OCI-LY1 (cell line): ENCODE results near the gene ST6GALNAC4.

Experiments
- H2AFZ ChIP-seq: fragments of 200-600 bp; sonication (generic), shearing (Covaris generic); 2 replicates; pipeline ENCODE4 v1.6.0; 2014; ENCODE audit warnings: antibody characterized with exemption, mild to moderate bottlenecking, low read length
- H3F3A ChIP-seq: fragments of 200-600 bp; sonication (generic), shearing (Covaris generic); 2 replicates; pipeline ENCODE4 v1.6.0; 2014; ENCODE audit warnings: mild to moderate bottlenecking, antibody characterized with exemption, low read length, moderate library complexity; ENCODE audit not compliant: insufficient read depth
- H3K27ac ChIP-seq: fragments of 200-600 bp; sonication (generic); 2 replicates; pipeline ENCODE4 v1.5.1; 2014; ENCODE audit warnings: low read length, mixed run types, mild to moderate bottlenecking, low read depth; ENCODE audit not compliant: poor library complexity, severe bottlenecking
- H3K27me3 ChIP-seq: fragments of 200-600 bp; sonication (generic); 2 replicates; pipeline ENCODE4 v1.6.0; 2014; ENCODE audit warnings: antibody characterized with exemption, mild to moderate bottlenecking, low read length, moderate library complexity; ENCODE audit not compliant: insufficient read depth
- H3K36me3 ChIP-seq: fragments of 200-600 bp; sonication (generic); 2 replicates; pipeline ENCODE4 v1.6.1; 2014; ENCODE audit warnings: mild to moderate bottlenecking, antibody characterized with exemption, low read length, moderate library complexity, mixed read lengths; ENCODE audit not compliant: insufficient read depth
- H3K4me1 ChIP-seq: fragments of 200-600 bp; sonication (generic); 2 replicates; pipeline ENCODE4 v1.5.1; 2014; ENCODE audit warnings: mild to moderate bottlenecking, low read length, moderate library complexity; ENCODE audit not compliant: insufficient read depth, severe bottlenecking
- H3K4me2 ChIP-seq: fragments of 200-600 bp; sonication (generic), shearing (Covaris generic); 2 replicates; pipeline ENCODE4 v1.6.1; 2014; ENCODE audit warnings: low read length
- H3K4me3 ChIP-seq: fragments of 200-600 bp; sonication (generic); 2 replicates; pipeline ENCODE4 v1.5.1; 2014; ENCODE audit warnings: low read length, low read depth, mild to moderate bottlenecking, mixed read lengths; ENCODE audit not compliant: poor library complexity, severe bottlenecking
- H3K79me2 ChIP-seq: fragments of 200-600 bp; shearing (Covaris generic); 2 replicates; pipeline ENCODE4 v1.6.1; 2016; ENCODE audit warnings: mixed run types, low read length, mixed read lengths; ENCODE audit not compliant: insufficient read depth
- H3K9ac ChIP-seq: fragments of 200-600 bp; sonication (generic), shearing (Covaris generic); 2 replicates; pipeline ENCODE4 v1.6.1; 2014; ENCODE audit warnings: mild to moderate bottlenecking, low read length, mixed read lengths
- H3K9me2 ChIP-seq: fragments of 200-600 bp; sonication (generic), shearing (Covaris generic); 2 replicates; pipeline ENCODE4 v1.6.1; 2014; ENCODE audit warnings: low read depth, mild to moderate bottlenecking, low read length, mixed read lengths
- H3K9me3 ChIP-seq: fragments of 200-600 bp; shearing (Covaris generic); 2 replicates; pipeline ENCODE4 v1.6.1; 2014; ENCODE audit warnings: low read length, mixed read lengths
- H4K20me1 ChIP-seq: fragments of 200-600 bp; sonication (generic), shearing (Covaris generic); 2 replicates; pipeline ENCODE4 v1.6.0; 2016; ENCODE audit warnings: mild to moderate bottlenecking, low read length; ENCODE audit not compliant: insufficient read depth
- CTCF ChIP-seq: fragments of 200-600 bp; sonication (generic), shearing (Covaris generic); IDR thresholded peaks from 2 replicates; pipeline ENCODE4 v1.5.1; 2017; ENCODE audit warnings: mild to moderate bottlenecking, antibody characterized with exemption, low read length, moderate library complexity, mixed read lengths
- EZH2 ChIP-seq: fragments of 200-600 bp; sonication (generic), shearing (Covaris generic); IDR thresholded peaks from 2 replicates; pipeline ENCODE4 v1.8.0; 2017; ENCODE audit warnings: borderline replicate concordance, mixed run types, mild to moderate bottlenecking, antibody characterized with exemption, low read length, moderate library complexity, mixed read lengths

ST6GALNAC4 gene

GRCh38 chr9:127869310-127870152 is 47.3 kb downstream of the ST6GALNAC4 start:
- H3K9me3 ChIP-seq: no peaks in the 10 kb centered on the region
- no peak overlapping the region for H3K9ac ChIP-seq
- no peak overlapping the region for H3K27ac ChIP-seq
- peaks cover 15% of the 10 kb centered on the region for H3K4me1 ChIP-seq
- H3K4me3 ChIP-seq: no peak overlapping the region
- H3K9me2 ChIP-seq: no peaks in the 10 kb centered on the region
- no peaks in the 10 kb centered on the region for H3K36me3 ChIP-seq
- no peaks in the 10 kb centered on the region for H3K79me2 ChIP-seq
- H2AFZ ChIP-seq: no peak overlapping the region
- peaks cover 13% of the 10 kb centered on the region; the same call in 1 of the 2 replicates for H3K27me3 ChIP-seq
- H3K4me2 ChIP-seq: no peak overlapping the region
- no peaks in the 10 kb centered on the region for H3F3A ChIP-seq
- H4K20me1 ChIP-seq: no peaks in the 10 kb centered on the region
- TF ChIP-seq CTCF (peak; percentile 85), EZH2 (no peak)

GRCh38 chr9:127868278-127868902 is 48.5 kb downstream of the ST6GALNAC4 start:
- Histone ChIP-seq H3K4me2 (no peak overlapping the region), H3K9me3 (no peaks in the 10 kb centered on the region), H3K27me3 (peaks cover 6% of the 10 kb centered on the region; the same call in 1 of the 2 replicates), H3K9me2 (no peaks in the 10 kb centered on the region), H3K4me1 (peaks cover 16% of the 10 kb centered on the region), H3K9ac (no peak overlapping the region), H3F3A (no peaks in the 10 kb centered on the region), H3K27ac (no peak overlapping the region), H3K79me2 (no peaks in the 10 kb centered on the region), H4K20me1 (no peaks in the 10 kb centered on the region), H3K36me3 (no peaks in the 10 kb centered on the region), H3K4me3 (no peak overlapping the region), H2AFZ (no peak overlapping the region)
- TF ChIP-seq EZH2: no peak
- TF ChIP-seq CTCF: no peak

GRCh38 chr9:127867356-127868277 is 49.2 kb downstream of the ST6GALNAC4 start:
- Histone ChIP-seq H3K27me3 (no peaks in the 10 kb centered on the region), H3K36me3 (no peaks in the 10 kb centered on the region), H4K20me1 (no peaks in the 10 kb centered on the region), H3K9me2 (no peaks in the 10 kb centered on the region), H3K4me1 (peaks cover 17% of the 10 kb centered on the region), H3K27ac (no peak overlapping the region), H3F3A (no peaks in the 10 kb centered on the region), H3K4me3 (no peak overlapping the region), H3K9ac (no peak overlapping the region), H3K79me2 (no peaks in the 10 kb centered on the region), H2AFZ (no peak overlapping the region), H3K4me2 (no peak overlapping the region), H3K9me3 (no peaks in the 10 kb centered on the region)
- TF ChIP-seq EZH2 (no peak), CTCF (no peak)
